Endothelial cell of umbilical vein (primary cell): Measurements from ENCODE around the gene SAE1. TPM values are rescaled to one million over a fixed set of nuclear protein-coding genes. Genes with fewer than 3 reads are reported as not detected.

Experiments used
- BruUV-seq: library from RNA; stranded (reverse); fragments of 400-500 nt; replicated peaks from 2 replicates; lab custom pipeline; 2021; lab: Mats Ljungman, UMichigan
- CTCF ChIA-PET: fragments of 300-600, 350-600 bp; sonication (Branson Sonifier 250); formaldehyde crosslinking; loops from one replicate; lab custom pipeline; 2021; ENCODE audit warnings: antibody characterized with exemption, inconsistent platforms; lab: Charles Lee
- POLR2A ChIA-PET: fragments of 300-600, 350-600 bp; sonication (Branson Sonifier 250); formaldehyde crosslinking; loops from one replicate; lab custom pipeline; 2021; ENCODE audit warnings: antibody characterized with exemption, inconsistent platforms; lab: Charles Lee
- DNase-seq: peaks from one replicate; pipeline ENCODE4 v3.0.0-alpha.2; 2011; ENCODE audit warnings: low read depth, low spot score
- FAIRE-seq: peaks from 2 replicates; lab custom pipeline; 2011; peaks lifted over from hg19 to GRCh38; lab: Jason Lieb, UNC
- H2AFZ ChIP-seq: 2 replicates; pipeline ENCODE4 v1.6.0; 2012; ENCODE audit warnings: low read depth, low read length, control low read depth, inconsistent platforms
- H3K27ac ChIP-seq: 2 replicates; pipeline ENCODE4 v1.5.1; 2011; ENCODE audit warnings: low read depth, mild to moderate bottlenecking, control low read depth, low read length, moderate library complexity; ENCODE audit not compliant: insufficient read depth
- H3K27me3 ChIP-seq, 2 experiments: 2 replicates each; pipeline versions ENCODE4 v1.6.0 to v1.6.1; 2011; ENCODE audit warnings: low read length in 2 of 2, mixed read lengths in 1 of 2; ENCODE audit not compliant: control insufficient read depth in 2 of 2, insufficient read depth in 2 of 2
- H3K36me3 ChIP-seq, 2 experiments: 2 replicates in 1 of 2; 3 replicates in 1 of 2; pipeline ENCODE4 v1.5.1; 2011; ENCODE audit warnings: low read length in 2 of 2, mild to moderate bottlenecking in 1 of 2, moderate library complexity in 1 of 2; ENCODE audit not compliant: control insufficient read depth in 2 of 2, insufficient read depth in 2 of 2; ENCODE audit errors: extremely low read depth in 1 of 2
- H3K4me1 ChIP-seq: 3 replicates; pipeline ENCODE4 v1.5.1; 2011; ENCODE audit warnings: mild to moderate bottlenecking, low read length; ENCODE audit not compliant: control insufficient read depth, insufficient read depth; ENCODE audit errors: extremely low read depth
- H3K4me2 ChIP-seq: 2 replicates; pipeline ENCODE4 v1.6.1; 2011; ENCODE audit warnings: low read length, control low read depth, mixed read lengths; ENCODE audit not compliant: insufficient read depth
- H3K4me3 ChIP-seq, 3 experiments: fragments of 200-600 bp in 1 of 3; sonication (generic), shearing (Covaris generic) in 1 of 3; replicated peaks in 1 of 3; 2 replicates each; pipeline ENCODE4 v1.5.1; 2011 to 2016; ENCODE audit warnings: control low read depth in 3 of 3, low read length in 3 of 3, mild to moderate bottlenecking in 2 of 3, inconsistent platforms in 1 of 3, low read depth in 1 of 3, moderate library complexity in 1 of 3; ENCODE audit not compliant: insufficient read depth in 1 of 3
- H3K79me2 ChIP-seq: 2 replicates; pipeline ENCODE4 v1.6.0; 2012; ENCODE audit warnings: low read length, inconsistent platforms; ENCODE audit not compliant: control insufficient read depth, insufficient read depth
- H3K9ac ChIP-seq: replicated peaks from 2 replicates; pipeline ENCODE3; 2011; ENCODE audit warnings: low read length, control low read depth; ENCODE audit not compliant: insufficient read depth; ENCODE audit errors: extremely low read depth
- H3K9me1 ChIP-seq: replicated peaks from 3 replicates; pipeline ENCODE4 v1.6.0; 2011; ENCODE audit warnings: mild to moderate bottlenecking, low read length; ENCODE audit not compliant: control insufficient read depth, insufficient read depth; ENCODE audit errors: extremely low read depth
- H3K9me3 ChIP-seq: replicated peaks from 2 replicates; pipeline ENCODE4 v1.5.1; 2012; ENCODE audit warnings: low read length, inconsistent platforms; ENCODE audit not compliant: control insufficient read depth, insufficient read depth
- H4K20me1 ChIP-seq: replicated peaks from 2 replicates; pipeline ENCODE3; 2011; ENCODE audit warnings: mild to moderate bottlenecking, low read length; ENCODE audit not compliant: control insufficient read depth, insufficient read depth; ENCODE audit errors: extremely low read depth
- CTCF ChIP-seq, 2 donors: IDR thresholded peaks; 1 replicate in 1 of 2; 2 replicates in 1 of 2; pipeline ENCODE4 v1.5.1; 2011; ENCODE audit warnings: low read length in 2 of 2, mild to moderate bottlenecking in 2 of 2, moderate library complexity in 2 of 2, control low read depth in 1 of 2, inconsistent platforms in 1 of 2, low read depth in 1 of 2; ENCODE audit not compliant: insufficient read depth in 1 of 2; ENCODE audit errors: extremely low read depth in 1 of 2
- EZH2 ChIP-seq: IDR thresholded peaks from 2 replicates; pipeline ENCODE4 v1.6.1; 2012; ENCODE audit warnings: borderline replicate concordance, low read depth, mild to moderate bottlenecking, moderate library complexity, low read length, inconsistent platforms; ENCODE audit not compliant: severe bottlenecking
- FOS ChIP-seq: IDR thresholded peaks from 2 replicates; pipeline ENCODE4 v1.6.1; 2011; ENCODE audit warnings: mild to moderate bottlenecking, low read length, moderate library complexity, borderline replicate concordance; ENCODE audit not compliant: insufficient read depth
- GATA2 ChIP-seq: IDR thresholded peaks from 2 replicates; pipeline ENCODE4 v1.7.0; 2011; ENCODE audit warnings: low read depth, mild to moderate bottlenecking, moderate library complexity, mixed read lengths, low read length; ENCODE audit not compliant: insufficient read length, insufficient read depth
- JUN ChIP-seq: IDR thresholded peaks from 2 replicates; pipeline ENCODE4 v1.6.1; 2011; ENCODE audit warnings: borderline replicate concordance, low read depth; ENCODE audit not compliant: insufficient read length, insufficient read depth
- MAX ChIP-seq: IDR thresholded peaks from 2 replicates; pipeline ENCODE4 v1.6.1; 2011; ENCODE audit not compliant: insufficient read depth, insufficient read length
- MYC ChIP-seq: IDR thresholded peaks from one replicate; pipeline ENCODE4 v1.6.1; 2011; ENCODE audit warnings: mild to moderate bottlenecking, low read depth, low read length
- POLR2A ChIP-seq: IDR thresholded peaks from 2 replicates; pipeline ENCODE4 v1.6.1; 2012; ENCODE audit warnings: low read depth, mild to moderate bottlenecking, control low read depth, low read length
- POLR2AphosphoS5 ChIP-seq: IDR thresholded peaks from 2 replicates; pipeline ENCODE4 v1.6.1; 2012; ENCODE audit warnings: low read depth, mild to moderate bottlenecking, control low read depth, low read length, moderate library complexity; ENCODE audit not compliant: insufficient read depth
- dilution Hi-C: fragments of 300-500 bp; cut with MboI; formaldehyde crosslinking; loops from one replicate; pipeline ENCODE4 v1.15.0; 2019; ENCODE audit warnings: low sequenced_read_pairs; ENCODE audit not compliant: extremely low pct_ligation_motif_present
- intact Hi-C: fragments of 100-400 bp; cut with micrococcal nuclease; formaldehyde crosslinking; loops from one replicate; pipeline ENCODE4 v1.10.0; 2022
- polyA plus RNA-seq, 4 experiments: library from polyadenylated mRNA; depleted of rRNA in 3 of 4; stranded (reverse) in 3 of 4; unstranded in 1 of 4; fragments of >200 nt; gene quantifications; 2 replicates each; pipeline versions ENCODE4 v1.2.1 to v1.2.3, GENCODE V29; 2011 to 2012; ENCODE audit warnings: missing spikeins in 1 of 4
- total RNA-seq: library from RNA; stranded (reverse); gene quantifications from 2 replicates; pipeline ENCODE4 v1.2.3, GENCODE V29; 2021

The SAE1 gene
- total and polyA plus RNA-seq, 2 donors (not counting 3 experiments of a cell fraction or from before 2014, with no cell fraction given), result 165 to 219 TPM

GRCh38 chr19:47200530-47200929 lies 69.9 kb downstream of the SAE1 start:
- no peak for DNase-seq
- H3K27ac ChIP-seq, result no peak overlapping the region
- no peaks in the 10 kb centered on the region for H3K79me2 ChIP-seq
- no TSS peak for BruUV-seq
- no peak overlapping the region for H3K4me2 ChIP-seq
- no peak for FAIRE-seq
- no peaks in the 10 kb centered on the region for H3K27me3 ChIP-seq
- no peaks in the 10 kb centered on the region for H3K9me3 ChIP-seq
- ChIA-PET CTCF (interaction anchor here (1.2 to 6.0 kb wide), 4 partner anchors 8 to 44 kb away, joined by 3 to 49 read pairs (median 12); no protein-coding TSS in a partner anchor), POLR2A (interaction anchor here (0.6 kb wide), 1 partner anchor 141 kb away, joined by 6 read pairs; no protein-coding TSS in a partner anchor)
- H2AFZ ChIP-seq, result no peak overlapping the region
- no peaks in the 10 kb centered on the region for H3K9me1 ChIP-seq
- H3K36me3 ChIP-seq, result peaks cover 17 to 21% of the 10 kb centered on the region in 2 experiments
- peaks cover 4% of the 10 kb centered on the region for H3K4me1 ChIP-seq
- TF ChIP-seq EZH2 (no peak), POLR2A (no peak), JUN (no peak), FOS (no peak), GATA2 (no peak), POLR2AphosphoS5 (no peak), MYC (no peak), MAX (no peak), CTCF (IDR thresholded peaks at IDR 0.05; ENCODE audit: extremely low read depth in 1 of 2, insufficient read depth in 1 of 2, low read depth in 1 of 2, low read length in 2 of 2) (no peak)
- H3K9ac ChIP-seq, result no peak overlapping the region
- intact Hi-C loops, result no loop called here
- dilution Hi-C loops, result no loop called here
- H4K20me1 ChIP-seq, result no peaks in the 10 kb centered on the region
- H3K4me3 ChIP-seq, result no peak overlapping the region
